ENCODE data around the gene DAB2IP.

DNA sequence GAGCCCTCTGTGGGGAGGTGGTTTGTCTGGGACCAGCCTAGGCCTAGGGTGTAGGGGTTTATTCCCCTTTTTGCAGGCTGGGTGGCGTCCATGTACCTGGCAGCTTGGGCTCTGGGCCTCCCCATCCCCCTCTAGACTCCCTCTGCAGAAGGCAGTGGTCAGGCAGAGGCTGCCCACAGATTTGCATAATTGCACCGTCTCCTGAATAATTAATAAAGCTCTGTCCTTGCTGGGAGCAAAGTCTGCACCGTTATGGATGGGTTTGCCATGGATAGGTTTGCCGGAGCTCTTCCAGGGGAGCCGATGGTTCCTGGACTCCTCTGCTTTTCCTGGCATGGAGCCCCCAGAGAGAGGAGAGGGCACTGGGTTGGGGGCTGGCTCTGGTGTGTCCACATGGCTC lies 60.4 kb downstream of the DAB2IP start:
- TF ChIP-seq, protein P1, sequence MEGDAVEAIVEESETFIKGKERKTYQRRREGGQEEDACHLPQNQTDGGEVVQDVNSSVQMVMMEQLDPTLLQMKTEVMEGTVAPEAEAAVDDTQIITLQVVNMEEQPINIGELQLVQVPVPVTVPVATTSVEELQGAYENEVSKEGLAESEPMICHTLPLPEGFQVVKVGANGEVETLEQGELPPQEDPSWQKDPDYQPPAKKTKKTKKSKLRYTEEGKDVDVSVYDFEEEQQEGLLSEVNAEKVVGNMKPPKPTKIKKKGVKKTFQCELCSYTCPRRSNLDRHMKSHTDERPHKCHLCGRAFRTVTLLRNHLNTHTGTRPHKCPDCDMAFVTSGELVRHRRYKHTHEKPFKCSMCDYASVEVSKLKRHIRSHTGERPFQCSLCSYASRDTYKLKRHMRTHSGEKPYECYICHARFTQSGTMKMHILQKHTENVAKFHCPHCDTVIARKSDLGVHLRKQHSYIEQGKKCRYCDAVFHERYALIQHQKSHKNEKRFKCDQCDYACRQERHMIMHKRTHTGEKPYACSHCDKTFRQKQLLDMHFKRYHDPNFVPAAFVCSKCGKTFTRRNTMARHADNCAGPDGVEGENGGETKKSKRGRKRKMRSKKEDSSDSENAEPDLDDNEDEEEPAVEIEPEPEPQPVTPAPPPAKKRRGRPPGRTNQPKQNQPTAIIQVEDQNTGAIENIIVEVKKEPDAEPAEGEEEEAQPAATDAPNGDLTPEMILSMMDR (conservative IDR thresholded peaks at IDR 0.05; ENCODE audit: low read length): no peak
- no peak for TF ChIP-seq EZH2phosphoT487 (IDR thresholded peaks at IDR 0.05; ENCODE audit: borderline replicate concordance)
